ENCODE data around the gene LIMS2.

DNA sequence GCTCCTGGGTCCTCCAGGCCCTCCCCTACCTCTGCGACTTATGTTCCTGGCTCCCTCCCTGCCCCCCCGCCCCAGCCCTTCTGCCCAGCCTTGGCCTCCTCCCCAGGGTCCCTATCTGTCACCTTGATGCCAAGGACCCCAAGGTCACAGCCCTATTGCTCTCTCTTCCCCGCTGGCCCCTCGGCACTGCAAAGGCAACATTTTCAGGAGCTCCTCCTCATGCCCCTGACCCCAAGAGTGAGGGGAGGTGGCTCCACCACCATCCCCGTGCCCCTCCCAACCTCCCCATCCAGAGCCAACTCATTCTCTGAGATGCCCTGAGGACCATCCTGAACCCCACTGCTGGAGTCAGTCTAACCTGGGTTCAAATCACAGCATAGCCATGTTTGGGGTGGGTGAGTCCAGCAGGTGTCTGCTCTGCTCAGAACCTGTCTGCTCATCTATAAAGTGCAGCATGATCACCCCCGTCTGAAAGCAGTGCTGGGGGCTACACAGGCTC is 11.7 kb downstream of the LIMS2 start:
- TF ChIP-seq CTCF (IDR thresholded peaks at IDR 0.05; ENCODE audit: low read depth, low read length) (no peak), MYC (IDR thresholded peaks at IDR 0.05; ENCODE audit: low read depth, low read length) (no peak), POLR2A (IDR thresholded peaks at IDR 0.05; ENCODE audit: extremely low read depth, insufficient read length) (no peak)

Measured in NB4 (cell line).